Ovary (tissue), 9 donors: ENCODE measurements around the gene TFAM. TPM values are rescaled to one million over a fixed set of nuclear protein-coding genes. Genes with fewer than 3 reads are reported as not detected.

Experiments used
- DNase-seq, 5 donors: peaks; one replicate each; pipeline ENCODE4 v3.0.0-alpha.2; 2019 to 2020
- H3K27ac ChIP-seq, 2 donors: fragments of 200-600 bp; one replicate each; pipeline versions ENCODE4 v1.5.1 to v1.8.0; 2019 to 2022
- H3K27me3 ChIP-seq: fragments of 200-600 bp; one replicate; pipeline ENCODE4 v1.8.0; 2022
- H3K36me3 ChIP-seq: fragments of 200-600 bp; sonication (generic); one replicate; pipeline ENCODE4 v1.5.1; 2019
- H3K4me1 ChIP-seq: one replicate; pipeline ENCODE4 v1.8.1; 2013; ENCODE audit warnings: mild to moderate bottlenecking, moderate library complexity; ENCODE audit not compliant: insufficient read depth
- H3K4me3 ChIP-seq: fragments of 200-600 bp; sonication (generic); one replicate; pipeline ENCODE4 v1.5.1; 2017
- H3K9me3 ChIP-seq, 2 donors: fragments of 200-600 bp in 1 of 2; sonication (generic) in 1 of 2; one replicate each; pipeline versions ENCODE4 v1.5.1 to v1.8.1; 2013 to 2019; ENCODE audit warnings: mild to moderate bottlenecking in 1 of 2, moderate library complexity in 1 of 2
- EP300 ChIP-seq: sonication (generic); formaldehyde crosslinking; IDR thresholded peaks from one replicate; pipeline ENCODE4 v1.6.1; 2017; ENCODE audit warnings: antibody characterized with exemption
- POLR2A ChIP-seq: fragments of 450-650 bp; IDR thresholded peaks from one replicate; pipeline ENCODE4 v1.6.1; 2017; ENCODE audit warnings: antibody characterized with exemption, mild to moderate bottlenecking, moderate library complexity
- WGBS, 3 donors: extraction: QIAGEN DNeasy Blood & Tissue Kit in 1 of 3; methylation state at CpG; one replicate each; pipeline versions ENCODE4 v1.1.5 to v1.1.7; 2013 to 2017; 5-methylcytosine and 5-hydroxymethylcytosine counted together
- intact Hi-C, 4 donors: fragments of 100-400 bp; cut with DNase I; formaldehyde crosslinking; loops; one replicate each; pipeline versions ENCODE4 v1.11.0 to v1.15.1; 2022 to 2023
- polyA plus RNA-seq, 2 donors: library from polyadenylated mRNA; stranded (reverse); fragments of 200-250 nt in 1 of 2; fragments of 350-450 nt in 1 of 2; fragmentation: Illumina TruSeq in 1 of 2; extraction: RNeasy Lipid Tissue Mini Kit (QIAGEN cat#74804) in 1 of 2; gene quantifications; one replicate each; pipeline ENCODE4 v1.2.3, GENCODE V29; 2013 to 2014
- total RNA-seq, 7 donors: library from RNA; depleted of rRNA in 2 of 7; stranded (reverse); fragments of >200 nt in 2 of 7; fragmentation: NEBNext Ultra II Directional in 3 of 7; extraction: Animal tissue kit (Norgen Biotek cat#: 25700) in 3 of 7; gene quantifications; one replicate each; pipeline versions ENCODE4 v1.1.0 to v1.2.4, GENCODE V29; 2016 to 2023
- TF ChIP-seq, protein P1 (sequence below), 3 donors: fragments of 450-650 bp in 2 of 3; fragments of 200-600 bp in 1 of 3; IDR thresholded peaks; one replicate each; pipeline versions ENCODE4 v1.5.1 to v1.8.0; 2016 to 2022; ENCODE audit warnings: antibody characterized with exemption in 3 of 3, mild to moderate bottlenecking in 1 of 3
- donor health status: DM: no; HTN: no; CAD: no; lungs with moderate emphysema.
- donor health status: DM: no; HTN: no; CAD: no.
- donor health status: Bipolar disorder and iron deficiency.
- donor health status: DM: yes; HTN: yes; CAD: no.
- donor health status: DM: no; HTN: no; CAD: no.
- donor health status: DM: yes; HTN: yes; CAD: no.

TFAM gene
- total and polyA plus RNA-seq, 9 donors = 12.0 to 46.6 (median 33.4) TPM

DNA sequence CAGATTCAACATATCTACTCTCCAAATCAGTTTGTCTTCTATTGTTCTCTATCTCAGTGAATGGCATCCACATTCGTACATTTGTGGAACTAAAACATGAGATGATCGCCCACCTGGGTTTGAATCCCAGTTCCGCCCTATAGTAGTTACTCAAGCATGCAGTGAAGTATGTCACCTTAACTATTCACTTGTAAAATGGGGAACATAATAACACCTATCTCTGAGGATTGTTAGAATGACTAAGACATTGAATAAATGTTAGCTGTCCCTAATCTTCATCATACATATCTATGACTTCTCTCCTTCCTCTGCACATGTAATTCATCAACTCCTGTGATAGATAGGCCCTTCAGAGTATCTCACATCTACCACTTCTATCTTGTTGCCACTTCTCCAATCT, 25.7 kb upstream of the TFAM start:
- Histone ChIP-seq H3K9me3 (no peaks in the 10 kb centered on the region), H3K27me3 (no peaks in the 10 kb centered on the region), H3K4me1 (no peaks in the 10 kb centered on the region), H3K27ac (no peak overlapping the region), H3K4me3 (no peak overlapping the region), H3K36me3 (no peaks in the 10 kb centered on the region)
- intact Hi-C loops = no loop called here
- DNase-seq = no peak
- WGBS, 3 donors = 96 to 98% (median 97%) methylated on average over 3 of the region's 3 CpGs
- no peak for TF ChIP-seq EP300
- no peak for TF ChIP-seq POLR2A
- TF ChIP-seq, protein P1, sequence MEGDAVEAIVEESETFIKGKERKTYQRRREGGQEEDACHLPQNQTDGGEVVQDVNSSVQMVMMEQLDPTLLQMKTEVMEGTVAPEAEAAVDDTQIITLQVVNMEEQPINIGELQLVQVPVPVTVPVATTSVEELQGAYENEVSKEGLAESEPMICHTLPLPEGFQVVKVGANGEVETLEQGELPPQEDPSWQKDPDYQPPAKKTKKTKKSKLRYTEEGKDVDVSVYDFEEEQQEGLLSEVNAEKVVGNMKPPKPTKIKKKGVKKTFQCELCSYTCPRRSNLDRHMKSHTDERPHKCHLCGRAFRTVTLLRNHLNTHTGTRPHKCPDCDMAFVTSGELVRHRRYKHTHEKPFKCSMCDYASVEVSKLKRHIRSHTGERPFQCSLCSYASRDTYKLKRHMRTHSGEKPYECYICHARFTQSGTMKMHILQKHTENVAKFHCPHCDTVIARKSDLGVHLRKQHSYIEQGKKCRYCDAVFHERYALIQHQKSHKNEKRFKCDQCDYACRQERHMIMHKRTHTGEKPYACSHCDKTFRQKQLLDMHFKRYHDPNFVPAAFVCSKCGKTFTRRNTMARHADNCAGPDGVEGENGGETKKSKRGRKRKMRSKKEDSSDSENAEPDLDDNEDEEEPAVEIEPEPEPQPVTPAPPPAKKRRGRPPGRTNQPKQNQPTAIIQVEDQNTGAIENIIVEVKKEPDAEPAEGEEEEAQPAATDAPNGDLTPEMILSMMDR (IDR thresholded peaks at IDR 0.05) = no peak

DNA sequence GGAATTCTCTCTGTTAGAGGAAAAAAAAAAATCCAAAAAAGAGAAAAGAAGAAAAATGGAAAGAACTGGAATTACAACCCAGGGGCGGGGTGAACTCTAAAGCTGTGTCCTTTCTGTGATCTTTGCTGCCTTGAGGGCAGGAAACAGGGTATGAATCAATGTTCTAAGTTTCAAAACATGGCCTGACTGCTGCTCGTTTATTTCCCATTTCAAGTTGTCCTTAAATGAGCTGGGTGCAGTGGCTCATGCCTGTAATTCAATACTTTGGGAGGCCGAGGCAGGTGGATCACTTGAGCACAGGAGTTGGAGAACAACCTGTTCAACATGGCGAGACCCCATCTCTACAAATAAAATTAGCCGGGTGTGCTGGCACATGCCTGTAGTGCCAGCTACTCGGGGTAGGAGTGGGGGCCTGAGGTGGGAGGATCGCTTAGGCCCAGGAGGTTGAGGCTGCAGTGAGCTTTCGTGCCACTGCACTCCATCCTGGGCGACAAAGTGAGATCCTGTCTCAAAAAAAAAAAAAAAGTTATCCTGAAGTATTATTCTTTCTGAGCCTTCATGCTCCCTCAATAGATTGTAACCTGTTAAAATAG, 24.7 kb upstream of the TFAM start:
- Histone ChIP-seq H3K27me3 (no peaks in the 10 kb centered on the region), H3K36me3 (no peaks in the 10 kb centered on the region), H3K4me1 (no peaks in the 10 kb centered on the region), H3K9me3 (no peaks in the 10 kb centered on the region), H3K27ac (no peak overlapping the region), H3K4me3 (no peak overlapping the region)
- TF ChIP-seq, protein P1 (IDR thresholded peaks at IDR 0.05) = no peak
- TF ChIP-seq EP300 (no peak), POLR2A (no peak)
- DNase-seq = no peak
- intact Hi-C loops = no loop called here
- WGBS, 3 donors = 94 to 95% (median 94%) methylated on average over 9 of the region's 9 CpGs

DNA sequence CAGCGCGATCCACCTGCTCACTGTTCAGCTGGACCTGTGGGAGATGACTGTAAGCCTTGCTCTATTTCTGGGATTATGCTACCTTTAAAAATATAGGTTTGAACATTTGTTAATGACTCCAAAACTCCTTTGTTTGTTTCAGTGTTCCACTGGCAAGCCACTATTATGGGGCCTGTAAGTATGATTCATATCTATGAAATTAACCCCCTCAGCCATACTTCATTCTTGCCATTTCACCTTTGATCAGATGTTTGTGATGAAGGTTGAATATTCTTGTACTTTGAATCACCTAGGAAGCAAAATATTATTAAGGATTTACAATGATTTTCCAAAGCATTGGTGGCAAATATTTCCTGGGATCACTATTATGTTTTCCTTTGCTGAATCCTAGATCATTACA, 23.9 kb upstream of the TFAM start:
- no peak overlapping the region for H3K27ac ChIP-seq
- no peaks in the 10 kb centered on the region for H3K27me3 ChIP-seq
- no peaks in the 10 kb centered on the region for H3K4me1 ChIP-seq
- H3K36me3 ChIP-seq = no peaks in the 10 kb centered on the region
- H3K9me3 ChIP-seq = no peaks in the 10 kb centered on the region
- TF ChIP-seq, protein P1 (IDR thresholded peaks at IDR 0.05) = no peak
- no peak for TF ChIP-seq POLR2A
- no peak for TF ChIP-seq EP300
- WGBS, 3 donors = 95 to 99% (median 97%) methylated on average over 2 of the region's 2 CpGs
- DNase-seq = no peak
- intact Hi-C loops = no loop called here
- H3K4me3 ChIP-seq = no peak overlapping the region

DNA sequence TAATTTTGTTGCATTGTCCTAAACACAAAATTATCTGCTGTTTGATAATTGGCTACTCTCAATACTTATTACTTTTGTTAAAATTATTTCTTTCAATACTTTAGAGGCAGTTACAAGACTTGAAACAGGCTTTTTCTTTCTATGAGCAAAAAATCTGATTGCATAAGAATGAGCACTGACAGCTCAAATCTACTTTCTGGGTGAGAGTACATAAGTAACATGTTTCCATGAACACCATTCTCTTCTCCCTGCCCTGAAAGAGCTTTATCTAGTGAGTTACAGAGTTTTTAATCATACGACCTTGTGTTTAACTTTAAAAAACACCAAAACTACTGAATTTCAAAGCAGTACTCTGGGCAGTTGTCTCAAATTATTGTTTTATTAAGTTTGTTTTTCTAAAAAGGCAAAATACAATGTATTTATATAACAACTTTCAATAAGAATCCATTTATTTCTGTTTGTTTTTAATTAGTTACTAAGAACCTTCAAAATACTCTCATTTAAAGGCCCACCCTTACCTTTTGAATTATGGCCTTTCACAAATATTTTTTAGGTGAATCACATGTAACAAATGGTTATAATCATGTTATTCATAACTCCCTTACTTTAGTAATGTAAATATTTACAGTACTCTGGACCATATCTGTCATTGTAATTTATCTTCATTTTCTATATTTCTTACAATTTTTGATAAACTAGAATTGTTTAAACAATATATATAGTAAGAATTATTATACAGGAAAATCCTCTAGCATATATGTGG, 23.0 kb upstream of the TFAM start:
- Histone ChIP-seq H3K36me3 (no peaks in the 10 kb centered on the region), H3K9me3 (no peaks in the 10 kb centered on the region), H3K27ac (no peak overlapping the region), H3K27me3 (no peaks in the 10 kb centered on the region), H3K4me1 (no peaks in the 10 kb centered on the region), H3K4me3 (no peak overlapping the region)
- no peak for DNase-seq
- intact Hi-C loops = no loop called here
- TF ChIP-seq, protein P1 (IDR thresholded peaks at IDR 0.05) = no peak
- TF ChIP-seq EP300 = no peak
- TF ChIP-seq POLR2A = no peak
- 13 to 39% (median 23%) methylated on average over 1 of the region's 1 CpG for WGBS, 3 donors
